GM20000 (cell line): Measurements from ENCODE around the gene ZNF248.

ENCODE experiments used
- DNase-seq: peaks from one replicate; pipeline ENCODE4 v3.0.0; 2012; ENCODE audit warnings: low spot score
- CTCF ChIP-seq: IDR thresholded peaks from 2 replicates; pipeline ENCODE4 v1.5.1; 2012; ENCODE audit warnings: mild to moderate bottlenecking, control low read depth; ENCODE audit errors: extremely low read depth, missing control alignments

The ZNF248 gene

GRCh38 chr10:37821237-37821636 lies 36.2 kb downstream of the ZNF248 start:
- no peak for DNase-seq
- TF ChIP-seq CTCF: no peak

GRCh38 chr10:37819797-37820196 lies 37.6 kb downstream of the ZNF248 start:
- no peak for TF ChIP-seq CTCF
- DNase-seq: no peak

- TF ChIP-seq CTCF: no peak
- no peak for DNase-seq
Measured at GRCh38 chr10:37816290-37816689, 41.1 kb downstream of the ZNF248 start.

- no peak for TF ChIP-seq CTCF
- DNase-seq: no peak
Measured at GRCh38 chr10:37813763-37814162, 43.6 kb downstream of the ZNF248 start.

- no peak for TF ChIP-seq CTCF
- no peak for DNase-seq
Measured at GRCh38 chr10:37812290-37812689, 45.1 kb downstream of the ZNF248 start.

GRCh38 chr10:37803269-37803668 lies 54.1 kb downstream of the ZNF248 start:
- no peak for DNase-seq
- TF ChIP-seq CTCF: no peak

GRCh38 chr10:37801557-37801956 lies 55.9 kb downstream of the ZNF248 start:
- DNase-seq: no peak
- TF ChIP-seq CTCF: no peak
